ENCODE results near the gene ATMIN.

The ATMIN gene, protein sequence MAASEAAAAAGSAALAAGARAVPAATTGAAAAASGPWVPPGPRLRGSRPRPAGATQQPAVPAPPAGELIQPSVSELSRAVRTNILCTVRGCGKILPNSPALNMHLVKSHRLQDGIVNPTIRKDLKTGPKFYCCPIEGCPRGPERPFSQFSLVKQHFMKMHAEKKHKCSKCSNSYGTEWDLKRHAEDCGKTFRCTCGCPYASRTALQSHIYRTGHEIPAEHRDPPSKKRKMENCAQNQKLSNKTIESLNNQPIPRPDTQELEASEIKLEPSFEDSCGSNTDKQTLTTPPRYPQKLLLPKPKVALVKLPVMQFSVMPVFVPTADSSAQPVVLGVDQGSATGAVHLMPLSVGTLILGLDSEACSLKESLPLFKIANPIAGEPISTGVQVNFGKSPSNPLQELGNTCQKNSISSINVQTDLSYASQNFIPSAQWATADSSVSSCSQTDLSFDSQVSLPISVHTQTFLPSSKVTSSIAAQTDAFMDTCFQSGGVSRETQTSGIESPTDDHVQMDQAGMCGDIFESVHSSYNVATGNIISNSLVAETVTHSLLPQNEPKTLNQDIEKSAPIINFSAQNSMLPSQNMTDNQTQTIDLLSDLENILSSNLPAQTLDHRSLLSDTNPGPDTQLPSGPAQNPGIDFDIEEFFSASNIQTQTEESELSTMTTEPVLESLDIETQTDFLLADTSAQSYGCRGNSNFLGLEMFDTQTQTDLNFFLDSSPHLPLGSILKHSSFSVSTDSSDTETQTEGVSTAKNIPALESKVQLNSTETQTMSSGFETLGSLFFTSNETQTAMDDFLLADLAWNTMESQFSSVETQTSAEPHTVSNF

DNA sequence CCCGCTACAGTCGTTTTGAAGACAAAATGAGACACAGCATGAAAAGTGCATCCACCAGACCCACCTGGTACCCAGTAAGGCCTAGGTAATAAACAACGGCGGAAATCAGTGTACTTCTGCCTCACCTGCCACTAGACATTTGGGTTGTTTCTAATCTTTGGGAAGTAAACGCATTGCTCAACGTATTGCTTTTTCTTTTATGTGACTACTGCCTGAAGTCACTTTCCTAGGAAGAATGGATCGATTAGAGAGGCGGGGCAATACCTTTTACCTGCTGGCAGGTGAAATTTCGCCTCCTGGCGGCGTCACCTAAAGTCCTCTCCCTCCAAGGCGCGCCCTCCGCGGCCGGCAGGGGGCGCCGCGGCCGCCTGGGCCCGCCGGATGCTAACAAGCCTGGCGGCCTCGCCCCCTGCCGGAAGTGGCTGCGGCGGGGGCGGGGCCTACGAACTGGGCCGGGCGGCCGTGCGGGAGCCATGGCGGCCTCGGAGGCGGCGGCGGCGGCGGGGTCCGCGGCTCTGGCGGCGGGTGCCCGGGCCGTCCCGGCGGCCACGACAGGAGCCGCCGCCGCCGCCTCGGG is at the start of gene ATMIN:
TSS of gene ATMIN (plus strand) at position 445 of the 577 bp plus-strand sequence. CDS start at position 474, 29 bp downstream.
- DNase-seq = peak; percentile 95

DNA sequence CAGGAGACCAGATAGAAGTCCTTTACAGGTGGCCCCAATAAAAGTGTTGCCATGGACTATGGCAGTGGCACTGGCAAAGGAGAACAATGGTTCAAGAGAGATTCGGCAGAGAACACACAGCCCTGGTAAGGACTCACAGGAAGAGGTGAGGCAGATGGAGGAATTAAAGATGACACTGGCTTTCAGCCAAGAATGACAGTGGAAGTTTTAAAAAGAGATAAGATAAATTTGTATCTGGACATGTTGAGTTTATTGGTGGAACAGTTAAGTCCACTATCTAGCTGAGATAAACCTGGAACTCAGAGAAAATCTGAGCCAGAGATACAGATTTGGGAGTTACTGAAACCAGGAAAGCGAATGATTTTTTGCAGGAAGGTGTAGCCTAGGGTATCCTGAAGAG is 49.1 kb upstream of the ATMIN start:
- DNase-seq = no peak

DNA sequence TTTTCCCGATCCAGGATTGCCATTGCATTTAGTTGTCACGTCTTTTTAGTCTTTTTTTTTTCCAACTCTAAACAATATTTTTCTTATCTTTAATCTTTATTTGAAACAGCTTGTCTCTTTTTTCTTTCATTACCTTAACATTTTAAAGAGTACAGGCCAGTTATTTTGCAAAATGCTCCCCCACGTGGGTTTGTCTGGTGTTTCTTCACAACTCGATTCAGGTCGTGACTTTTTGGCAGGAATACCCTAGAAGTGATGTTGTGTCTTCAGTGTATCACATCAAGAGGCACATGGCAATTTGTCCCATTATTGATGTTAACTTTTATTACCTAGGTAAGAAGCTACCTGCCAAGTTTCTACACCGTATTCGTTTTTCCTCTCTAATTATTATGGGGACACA is 46.9 kb upstream of the ATMIN start:
- no peak for DNase-seq

DNA sequence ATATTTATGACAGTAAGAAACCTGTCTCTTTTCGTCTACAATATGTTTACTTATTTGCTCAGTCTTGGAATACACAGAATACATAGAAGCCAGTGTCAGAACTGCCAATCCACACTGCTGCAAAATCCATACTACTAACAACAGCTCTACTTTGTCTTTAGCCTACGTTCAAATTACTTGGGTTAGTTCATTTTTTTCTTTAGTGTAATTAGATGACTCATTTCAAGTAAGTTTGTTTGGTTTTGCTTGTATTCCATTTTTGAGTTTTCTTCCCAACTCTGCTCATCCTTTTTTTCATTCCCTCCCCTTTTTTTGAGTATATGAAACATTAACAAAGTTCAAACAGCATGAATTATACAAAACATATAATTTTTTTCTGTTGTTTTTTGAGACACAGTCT is 45.8 kb upstream of the ATMIN start:
- no peak for DNase-seq

DNA sequence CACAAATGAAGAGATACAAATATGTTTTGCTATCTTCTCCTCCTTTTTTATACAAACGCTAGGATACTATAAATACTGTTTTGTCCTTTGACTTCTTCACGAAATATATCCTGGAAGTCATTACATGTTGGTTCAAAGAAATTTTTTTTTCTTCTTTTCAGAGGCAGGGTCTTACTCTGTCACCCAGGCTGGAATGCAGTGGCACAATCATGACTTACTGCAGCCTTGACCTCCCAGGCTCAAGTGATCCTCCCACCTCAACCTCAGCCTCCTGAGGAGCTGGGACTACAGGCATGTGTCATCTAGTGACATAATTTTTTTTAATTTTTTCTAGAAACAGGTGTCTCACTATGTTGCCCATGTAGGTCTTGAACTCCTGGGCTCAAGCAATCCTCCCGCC is 45.1 kb upstream of the ATMIN start:
- DNase-seq = no peak

DNA sequence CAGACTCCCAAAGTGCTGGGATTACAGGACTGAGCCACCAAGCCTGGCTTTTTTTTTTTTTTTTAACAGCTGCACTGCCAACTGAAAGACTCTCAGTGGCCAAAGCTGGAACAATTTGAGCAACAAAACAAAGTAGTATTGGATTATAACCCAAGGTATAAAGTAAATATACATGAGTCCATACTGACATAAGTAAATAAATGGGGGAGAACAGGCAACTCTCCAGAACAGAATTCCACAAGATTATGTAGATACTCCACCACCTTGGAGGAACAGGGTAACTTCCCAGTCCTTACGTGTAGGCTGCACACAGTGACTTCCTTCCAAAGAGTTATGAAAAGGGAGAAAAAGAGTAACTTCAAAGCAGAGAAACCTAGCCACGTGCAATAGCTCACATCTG is 44.7 kb upstream of the ATMIN start:
- no peak for DNase-seq

DNA sequence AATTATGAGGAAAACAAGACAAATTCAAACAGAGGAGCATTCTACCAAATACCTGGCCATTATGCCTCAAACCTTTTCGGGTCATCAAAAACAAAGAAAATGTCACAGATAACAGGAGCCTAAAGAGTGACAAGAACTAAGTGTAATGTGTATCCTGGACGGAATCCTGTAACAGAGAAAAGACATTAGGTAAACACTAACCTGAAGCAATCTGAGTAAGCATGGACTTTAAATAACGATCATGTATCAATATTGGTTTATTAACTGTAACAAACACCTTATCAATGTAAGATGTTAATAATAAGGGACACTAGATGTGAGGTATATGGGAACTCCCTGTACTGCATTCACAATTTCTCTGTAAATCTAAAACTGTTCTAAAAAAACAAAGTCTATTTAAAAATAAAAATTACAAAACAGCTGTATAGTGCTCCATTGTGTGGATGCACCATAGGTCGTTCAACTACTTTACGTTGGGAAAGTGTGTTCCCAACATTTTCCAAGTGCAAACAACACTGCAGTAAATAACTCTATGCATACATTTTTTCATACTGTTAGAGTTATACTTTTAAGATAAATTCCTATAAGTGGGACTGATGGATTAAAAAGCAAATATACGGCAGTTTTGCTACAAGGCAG is 43.7 kb upstream of the ATMIN start:
- no peak for DNase-seq

DNA sequence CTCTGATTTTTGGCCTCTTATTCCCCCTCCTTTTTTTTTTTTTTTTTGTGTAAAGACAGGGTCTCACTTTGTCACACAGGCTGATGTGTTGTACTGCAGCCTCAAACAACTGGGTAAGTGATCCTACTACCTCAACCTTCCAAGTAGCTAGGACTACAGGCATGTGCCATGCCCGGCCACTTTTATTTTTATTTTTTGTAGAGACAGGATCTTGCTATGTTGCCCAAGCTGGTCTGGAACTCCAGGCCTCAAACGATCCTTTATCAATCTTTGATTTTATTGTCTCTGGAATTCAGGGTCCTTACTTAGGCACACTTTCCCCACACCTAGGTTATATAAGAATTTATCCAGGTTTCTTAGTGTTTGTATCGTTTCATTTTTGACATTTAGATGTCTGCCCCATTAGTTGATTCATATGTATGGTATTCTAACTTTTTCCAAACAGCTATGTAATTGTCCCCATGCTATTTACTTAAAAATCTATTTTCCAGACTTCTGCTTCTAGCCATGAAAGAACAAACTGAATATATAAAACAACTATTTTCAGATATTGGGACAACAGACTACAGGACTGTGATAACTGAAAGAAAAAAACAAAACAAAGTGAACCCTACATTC is 42.9 kb upstream of the ATMIN start:
- DNase-seq = no peak

DNA sequence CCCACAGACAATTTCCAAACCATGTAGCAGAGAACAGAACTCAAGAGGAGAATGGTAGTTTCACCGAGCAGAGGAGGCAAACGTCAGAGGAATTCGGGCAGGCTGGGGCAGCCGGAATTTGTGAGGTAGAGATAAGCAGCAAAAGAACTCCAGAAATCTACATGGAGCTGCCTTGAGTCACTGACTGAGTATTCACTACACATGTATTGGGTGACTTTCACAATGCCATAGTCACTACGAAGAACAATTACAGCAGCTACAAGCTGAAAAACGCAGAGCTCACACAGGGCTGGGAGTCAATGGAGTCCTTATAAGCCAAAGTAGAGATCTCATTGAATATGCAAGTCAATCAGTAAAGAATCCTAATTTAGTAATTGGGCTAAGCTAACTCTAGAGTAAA is 42.3 kb upstream of the ATMIN start:
- no peak for DNase-seq

DNA sequence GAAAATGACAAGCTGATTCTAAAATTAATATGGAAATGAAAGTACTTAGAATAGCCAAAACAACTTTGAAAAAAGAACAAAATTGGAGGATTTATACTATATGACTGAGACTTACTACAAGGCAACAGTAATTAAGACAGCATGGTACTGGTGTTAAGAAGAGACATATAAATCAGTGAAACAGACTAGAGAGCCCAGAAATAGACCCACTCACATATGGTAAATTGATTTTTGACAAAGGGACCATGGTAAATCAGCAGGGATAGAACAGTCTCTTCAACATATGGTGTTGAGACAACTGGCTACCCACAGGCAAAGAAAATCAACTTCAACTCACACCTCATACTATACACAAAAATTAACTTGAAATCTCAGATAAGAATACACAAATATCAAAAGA is 41.8 kb upstream of the ATMIN start:
- peak; percentile 29 for DNase-seq

DNA sequence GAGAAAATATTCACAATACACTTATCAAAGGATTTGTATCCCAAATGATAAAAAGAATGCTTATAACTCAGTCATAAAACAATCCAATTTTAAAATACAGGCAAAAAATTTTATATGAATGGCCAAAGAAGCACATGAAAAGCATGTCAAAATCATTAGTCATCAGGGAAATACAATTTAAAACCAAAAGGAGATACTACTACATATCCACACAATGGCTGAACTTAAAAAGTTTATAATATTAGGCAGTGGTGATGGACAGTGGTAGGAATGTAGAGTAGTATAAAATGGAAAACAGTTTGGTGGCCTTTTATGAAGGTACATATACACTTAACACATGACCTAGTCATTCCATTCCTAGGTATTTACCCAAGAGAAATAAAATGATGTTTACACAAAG is 41.2 kb upstream of the ATMIN start:
- DNase-seq = no peak

DNA sequence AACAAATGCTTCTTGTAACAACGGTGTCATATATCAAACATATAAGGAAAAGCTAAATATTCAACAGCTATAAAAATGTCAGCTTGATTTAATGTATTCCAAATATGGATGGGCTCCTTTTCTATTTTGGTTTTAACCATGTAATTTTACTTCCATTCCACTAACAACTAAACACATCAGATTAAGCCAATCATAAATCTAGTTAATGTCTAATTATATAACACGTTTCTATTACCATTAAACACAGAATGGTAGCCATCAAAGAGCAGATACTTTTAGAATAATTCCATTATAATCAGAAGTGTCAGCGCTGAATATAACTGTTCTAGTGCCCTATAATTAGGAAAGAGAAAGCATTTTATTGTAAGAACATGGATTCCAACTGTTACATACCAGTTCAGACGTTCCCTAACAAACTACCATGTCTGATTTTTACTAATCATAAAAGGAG is 38.9 kb upstream of the ATMIN start:
- no peak for DNase-seq

DNA sequence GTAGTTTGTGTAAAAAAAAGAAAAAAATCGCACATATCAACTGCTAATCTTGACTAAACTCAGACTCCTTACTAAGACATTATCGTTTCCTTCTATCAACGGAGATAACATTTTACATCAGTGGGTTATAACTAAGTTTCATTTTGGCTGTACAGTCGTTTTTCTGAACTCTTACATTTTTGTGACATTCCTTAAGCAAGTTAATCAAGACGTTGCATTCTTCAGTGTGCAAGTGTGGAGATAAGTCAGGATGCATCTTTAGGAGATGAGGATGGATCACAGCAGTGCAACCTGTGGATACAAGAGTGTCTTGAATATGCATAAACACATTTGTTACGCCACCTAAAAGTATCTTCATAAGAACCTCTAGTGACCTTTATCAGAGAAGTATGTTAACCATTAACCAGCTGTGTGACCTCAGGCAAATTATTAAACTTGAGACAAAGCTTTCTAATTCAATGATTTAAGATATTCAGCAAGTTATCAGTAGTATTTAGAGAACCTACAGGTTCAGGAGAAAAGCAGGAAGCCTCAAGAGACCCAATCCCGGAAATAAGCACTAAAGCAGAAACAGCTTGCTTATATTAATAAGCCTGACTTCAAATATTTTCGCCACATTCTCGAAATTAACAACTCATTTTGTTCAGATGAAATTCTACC is 38.4 kb upstream of the ATMIN start:
- DNase-seq = no peak

DNA sequence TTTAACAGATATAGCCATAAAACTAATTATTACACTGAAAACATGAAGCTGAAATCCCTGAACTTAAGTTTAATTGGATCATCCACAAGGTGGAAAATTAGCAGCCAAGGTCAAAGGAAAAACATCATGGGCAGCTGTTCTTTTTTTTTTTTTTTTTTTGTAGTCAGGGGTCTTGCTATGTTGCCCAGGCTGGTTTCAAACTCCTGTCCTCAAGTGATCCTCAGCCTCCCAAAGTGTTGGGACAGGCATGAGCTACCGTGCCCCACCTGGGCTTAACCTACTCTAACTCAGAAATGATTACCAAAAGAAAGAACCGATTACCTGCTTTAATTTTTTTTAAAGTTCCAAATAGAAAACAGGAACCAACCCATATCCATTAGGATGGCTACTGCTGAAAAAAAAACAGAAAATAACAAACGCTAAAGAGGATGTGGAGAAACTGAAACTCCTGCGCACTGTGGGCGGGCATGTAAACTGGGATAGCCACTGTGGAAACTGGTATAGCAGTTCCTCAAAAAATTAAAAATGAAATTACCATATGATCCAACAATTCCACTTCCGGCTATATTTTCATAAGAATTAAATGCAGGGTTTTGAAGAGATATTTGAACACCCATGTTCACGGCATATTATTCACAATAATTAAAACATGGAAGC is 37.5 kb upstream of the ATMIN start:
- DNase-seq = no peak

DNA sequence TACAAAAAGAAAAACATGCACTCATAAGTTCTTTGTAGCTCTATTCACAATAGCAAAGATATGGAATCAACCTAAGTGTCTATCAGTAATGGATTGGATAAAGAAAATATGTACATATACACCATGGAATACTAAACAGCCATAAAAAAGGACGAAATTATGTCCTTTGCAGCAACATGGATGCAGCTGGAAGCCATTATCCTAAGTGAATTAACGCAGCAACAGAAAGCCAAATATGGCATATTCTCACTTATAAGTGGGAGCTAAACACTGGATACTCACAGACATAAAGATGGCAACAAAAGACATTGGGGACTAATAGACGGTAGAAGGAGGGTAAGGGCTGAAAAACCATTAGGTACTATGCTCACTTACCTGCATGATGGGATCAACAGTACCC is 34.8 kb upstream of the ATMIN start:
- no peak for DNase-seq

DNA sequence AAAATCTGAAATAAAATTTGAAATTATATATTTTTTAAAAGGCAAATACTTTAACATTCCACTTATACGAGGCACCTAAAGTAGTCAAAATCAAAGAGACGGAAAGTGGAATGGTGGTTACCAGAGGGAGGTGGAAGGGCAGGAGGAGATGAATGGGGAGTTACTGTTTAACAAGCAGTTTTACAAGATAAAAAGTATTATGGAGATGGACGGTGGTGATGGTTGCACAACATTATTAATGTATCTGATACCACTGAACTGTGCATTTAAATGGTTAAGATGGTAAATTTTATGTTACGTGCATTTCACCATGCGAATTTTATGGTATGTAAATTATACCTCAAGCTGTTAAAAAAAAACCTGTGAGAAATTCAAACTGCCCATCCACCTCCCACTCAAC is 34.3 kb upstream of the ATMIN start:
- DNase-seq = no peak

DNA sequence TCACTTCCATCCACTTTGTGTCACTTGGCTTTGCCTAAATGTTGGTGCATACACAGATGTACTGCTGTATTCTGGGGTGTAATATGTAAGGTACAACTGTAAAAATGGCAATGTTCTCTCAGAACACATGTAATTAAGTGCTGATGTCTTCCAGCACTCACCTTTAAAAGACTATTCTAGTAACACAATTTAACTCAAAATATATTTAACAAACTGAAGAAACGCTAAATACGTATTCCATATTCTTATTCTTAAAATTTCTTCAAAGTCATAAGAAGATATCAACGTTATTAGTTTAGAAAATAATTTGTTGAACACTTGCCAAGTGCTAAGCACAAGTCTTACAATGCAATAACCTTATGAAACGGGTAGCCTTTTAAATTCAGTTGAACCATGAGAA is 32.6 kb upstream of the ATMIN start:
- DNase-seq = no peak

DNA sequence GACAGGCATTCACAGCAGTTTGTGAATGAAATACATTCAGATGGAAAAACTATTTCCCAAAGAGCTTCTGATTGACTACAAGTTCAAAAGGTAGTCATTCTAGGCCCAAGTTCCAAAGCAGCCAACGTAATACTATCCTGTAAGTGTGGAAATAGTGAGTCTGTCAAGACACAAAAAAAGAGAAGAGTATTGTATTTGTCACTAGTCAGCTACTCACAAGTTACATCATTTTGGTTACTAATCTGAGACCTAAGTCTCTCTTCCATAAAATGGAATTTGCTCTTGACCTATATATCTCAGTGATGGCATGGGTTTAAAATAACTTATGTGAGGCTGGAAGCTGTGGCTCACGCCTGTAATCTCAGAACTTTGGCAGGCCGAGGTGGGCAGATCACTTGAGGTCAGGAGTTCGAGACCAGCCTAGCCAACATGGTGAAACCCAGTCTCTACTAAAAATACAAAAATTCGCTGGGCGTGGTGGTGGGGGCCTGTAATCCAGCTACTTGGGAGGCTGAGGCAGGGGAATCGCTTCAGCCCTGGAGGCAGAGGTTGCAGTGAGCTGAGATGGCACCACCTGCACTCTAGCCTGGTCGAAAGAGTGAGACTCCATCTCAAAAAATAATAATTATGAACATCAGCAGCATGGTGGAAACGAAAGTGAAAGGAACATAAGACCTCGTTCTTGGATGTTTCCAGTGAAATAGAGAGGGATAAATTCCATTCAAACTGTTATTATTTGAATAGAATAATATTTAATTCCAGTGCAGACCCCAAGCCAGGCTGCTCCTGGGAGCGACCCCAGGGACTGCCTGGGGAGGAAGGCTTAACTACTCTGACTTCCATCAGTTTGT is 31.8 kb upstream of the ATMIN start:
- DNase-seq = no peak

DNA sequence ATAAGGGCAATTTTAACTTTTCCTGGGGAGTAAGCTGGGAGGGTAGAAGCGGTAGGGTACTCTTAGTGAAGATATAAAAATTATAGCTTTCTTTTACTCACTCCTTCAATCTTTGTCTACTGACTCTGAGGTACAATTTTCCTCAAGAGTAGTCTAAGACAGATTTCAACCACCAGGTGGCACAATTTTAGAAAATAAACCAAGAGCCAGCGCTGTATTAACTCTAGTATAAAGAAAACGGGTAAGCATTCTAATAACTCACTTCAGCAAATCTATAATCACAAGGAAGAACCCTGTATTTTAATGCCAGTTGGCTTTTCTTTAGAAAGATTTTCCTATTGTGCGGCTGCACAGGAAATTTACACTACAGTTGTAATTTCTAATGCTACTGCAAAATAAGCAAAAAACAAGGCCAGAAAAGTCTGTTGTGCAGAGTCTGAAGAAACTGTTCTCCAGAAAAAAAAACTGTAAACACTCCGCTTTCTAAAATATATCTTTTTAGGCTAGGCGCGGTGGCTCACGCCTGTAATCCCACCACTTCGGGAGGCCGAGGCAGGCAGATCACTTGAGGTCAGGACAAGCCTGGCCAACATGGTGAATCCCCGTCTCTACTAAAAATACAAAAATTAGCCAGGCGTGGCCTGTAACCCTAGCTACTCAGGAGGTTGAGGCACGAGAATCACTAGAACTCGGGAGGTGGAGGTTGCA is 30.8 kb upstream of the ATMIN start:
- peak; percentile 91 for DNase-seq

DNA sequence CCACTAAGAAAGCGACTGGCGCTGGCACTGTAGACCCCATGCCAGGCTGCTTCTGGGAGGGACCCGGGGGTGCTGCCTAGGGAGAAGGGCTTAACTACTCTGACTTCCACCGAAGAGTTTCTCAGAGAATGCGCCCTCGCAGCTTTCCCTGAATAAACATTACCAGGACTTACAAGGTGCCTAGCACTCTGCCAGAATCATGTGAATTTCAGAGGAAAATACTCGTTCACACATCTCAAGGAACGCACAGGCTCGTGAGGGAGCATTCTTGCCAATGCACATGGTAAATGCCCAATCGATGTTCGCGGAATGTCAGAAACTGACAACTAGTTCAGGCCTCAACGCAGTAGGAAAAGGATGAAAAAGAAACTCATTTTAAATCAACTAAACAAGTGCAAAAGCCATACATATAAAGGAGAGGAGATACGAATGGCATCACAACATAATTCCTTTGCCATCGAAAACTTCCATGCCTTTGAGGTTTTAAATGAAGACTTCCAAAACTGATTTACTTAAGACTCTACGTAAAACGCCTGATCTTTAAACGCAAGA is 30.0 kb upstream of the ATMIN start:
- peak; percentile 66 for DNase-seq
